H1 (cell line): ENCODE results near the gene TCF7L2. TPM values are rescaled to one million over a fixed set of nuclear protein-coding genes. Genes with fewer than 3 reads are reported as not detected.

Source experiments
- CTCF ChIA-PET: fragments of 300-600 bp; sonication (Branson Sonifier 250); formaldehyde crosslinking; loops from one replicate; lab custom pipeline; 2021; ENCODE audit not compliant: partially characterized antibody; lab: Charles Lee
- POLR2A ChIA-PET: fragments of 300-600 bp; sonication (Branson Sonifier 250); formaldehyde crosslinking; loops from one replicate; lab custom pipeline; 2021; ENCODE audit warnings: inconsistent platforms; ENCODE audit not compliant: partially characterized antibody; lab: Charles Lee
- DNase-seq, 2 experiments: peaks; one replicate each; pipeline versions ENCODE4 v3.0.0 to v3.0.0-alpha.2; 2010 to 2022; ENCODE audit warnings: low spot score in 2 of 2, low read depth in 1 of 2, mixed read lengths in 1 of 2
- FAIRE-seq: peaks from 2 replicates; lab custom pipeline; 2011; peaks lifted over from hg19 to GRCh38; lab: Jason Lieb, UNC
- H2AFZ ChIP-seq: 2 replicates; pipeline ENCODE4 v1.8.1; 2012; ENCODE audit warnings: low read length, inconsistent platforms
- H2AK5ac ChIP-seq: 2 replicates; pipeline ENCODE4 v1.6.1; 2013; ENCODE audit warnings: low read depth, low read length
- H2BK120ac ChIP-seq: replicated peaks from 2 replicates; pipeline ENCODE3; 2013; ENCODE audit warnings: low read depth, low read length, inconsistent platforms
- H2BK12ac ChIP-seq: 2 replicates; pipeline ENCODE4 v1.6.1; 2013; ENCODE audit warnings: low read depth, low read length
- H2BK15ac ChIP-seq: 2 replicates; pipeline ENCODE4 v1.6.1; 2013; ENCODE audit warnings: low read length
- H2BK20ac ChIP-seq: 2 replicates; pipeline ENCODE4 v1.6.1; 2013; ENCODE audit warnings: low read length
- H2BK5ac ChIP-seq: 2 replicates; pipeline ENCODE4 v1.6.1; 2013; ENCODE audit warnings: low read depth, low read length
- H3K14ac ChIP-seq: 2 replicates; pipeline ENCODE4 v1.6.1; 2013; ENCODE audit warnings: inconsistent platforms; ENCODE audit not compliant: insufficient read length
- H3K18ac ChIP-seq: 2 replicates; pipeline ENCODE4 v1.6.1; 2013; ENCODE audit warnings: low read length; ENCODE audit errors: extremely low read depth
- H3K23ac ChIP-seq: 2 replicates; pipeline ENCODE4 v1.6.1; 2013; ENCODE audit warnings: inconsistent platforms; ENCODE audit not compliant: insufficient read length
- H3K23me2 ChIP-seq: 2 replicates; pipeline ENCODE4 v1.6.1; 2013; ENCODE audit warnings: low read depth, low read length
- H3K27ac ChIP-seq: 2 replicates; pipeline ENCODE4 v1.6.1; 2011; ENCODE audit warnings: low read depth, low read length, inconsistent platforms
- H3K27me3 ChIP-seq, 4 experiments: replicated peaks in 1 of 4; 1 replicate in 1 of 4; 2 replicates in 3 of 4; pipeline versions ENCODE4 v1.6.1 to v1.8.1; 2011 to 2013; ENCODE audit warnings: low read length in 3 of 4, mild to moderate bottlenecking in 3 of 4, inconsistent platforms in 2 of 4, mixed read lengths in 2 of 4, moderate library complexity in 1 of 4; ENCODE audit not compliant: control insufficient read depth in 3 of 4, insufficient read depth in 3 of 4; ENCODE audit errors: extremely low read depth in 1 of 4
- H3K36me3 ChIP-seq, 4 experiments: 2 replicates each; pipeline versions ENCODE4 v1.6.1 to v1.8.1; 2011 to 2013; ENCODE audit warnings: mild to moderate bottlenecking in 4 of 4, low read length in 3 of 4, moderate library complexity in 2 of 4, control low read depth in 1 of 4, inconsistent platforms in 1 of 4; ENCODE audit not compliant: insufficient read depth in 4 of 4, control insufficient read depth in 2 of 4
- H3K4ac ChIP-seq: replicated peaks from 2 replicates; pipeline ENCODE3; 2013; ENCODE audit warnings: low read length, low read depth, mixed read lengths, inconsistent platforms; ENCODE audit not compliant: insufficient read length
- H3K4me1 ChIP-seq, 4 experiments: replicated peaks in 1 of 4; 1 replicate in 1 of 4; 2 replicates in 3 of 4; pipeline versions ENCODE4 v1.6.1 to v1.8.1; 2011 to 2013; ENCODE audit warnings: low read length in 3 of 4, inconsistent platforms in 2 of 4, mixed read lengths in 1 of 4; ENCODE audit not compliant: insufficient read depth in 4 of 4, control insufficient read depth in 3 of 4
- H3K4me2 ChIP-seq, 2 experiments: 2 replicates each; pipeline versions ENCODE4 v1.6.1 to v1.8.1; 2011 to 2013; ENCODE audit warnings: low read depth in 2 of 2, low read length in 2 of 2, control low read depth in 1 of 2, inconsistent platforms in 1 of 2, mild to moderate bottlenecking in 1 of 2; ENCODE audit not compliant: insufficient read depth in 1 of 2
- H3K4me3 ChIP-seq, 4 experiments: fragments of 200-600, 300-600 bp in 1 of 4; sonication (generic), shearing (Covaris generic), sonication (Bioruptor Twin) in 1 of 4; 2 replicates each; pipeline versions ENCODE4 v1.5.1 to v1.8.1; 2011 to 2016; ENCODE audit warnings: low read length in 4 of 4, low read depth in 3 of 4, control low read depth in 2 of 4, inconsistent platforms in 2 of 4, mild to moderate bottlenecking in 2 of 4, mixed read lengths in 1 of 4, moderate library complexity in 1 of 4; ENCODE audit not compliant: insufficient read depth in 2 of 4; ENCODE audit errors: extremely low read depth in 1 of 4
- H3K56ac ChIP-seq: replicated peaks from 2 replicates; pipeline ENCODE3; 2013; ENCODE audit warnings: low read depth, mild to moderate bottlenecking, mixed read lengths, low read length, inconsistent platforms; ENCODE audit not compliant: insufficient read length
- H3K79me1 ChIP-seq: 2 replicates; pipeline ENCODE4 v1.6.1; 2013; ENCODE audit warnings: low read depth, low read length, control low read depth
- H3K79me2 ChIP-seq, 2 experiments: 2 replicates each; pipeline versions ENCODE4 v1.6.1 to v1.8.1; 2012 to 2013; ENCODE audit warnings: low read length in 2 of 2, mild to moderate bottlenecking in 2 of 2, inconsistent platforms in 1 of 2; ENCODE audit not compliant: insufficient read depth in 2 of 2, control insufficient read depth in 1 of 2
- H3K9ac ChIP-seq, 4 experiments: replicated peaks in 1 of 4; 1 replicate in 1 of 4; 2 replicates in 3 of 4; pipeline versions ENCODE4 v1.6.1 to v1.8.1; 2011 to 2013; ENCODE audit warnings: low read depth in 3 of 4, low read length in 3 of 4, control low read depth in 2 of 4, mild to moderate bottlenecking in 2 of 4, moderate library complexity in 2 of 4, inconsistent platforms in 1 of 4; ENCODE audit errors: extremely low read depth in 1 of 4
- H3K9me3 ChIP-seq, 2 experiments: 2 replicates each; pipeline versions ENCODE4 v1.6.1 to v1.8.1; 2012 to 2013; ENCODE audit warnings: mild to moderate bottlenecking in 2 of 2, moderate library complexity in 2 of 2, control low read depth in 1 of 2, inconsistent platforms in 1 of 2, low read depth in 1 of 2, low read length in 1 of 2, mixed read lengths in 1 of 2; ENCODE audit not compliant: insufficient read depth in 2 of 2
- H4K20me1 ChIP-seq, 2 experiments: replicated peaks in 1 of 2; 2 replicates each; pipeline versions ENCODE3 to v1.8.1; 2011 to 2013; ENCODE audit warnings: inconsistent platforms in 2 of 2, low read length in 2 of 2, mild to moderate bottlenecking in 1 of 2; ENCODE audit not compliant: insufficient read depth in 2 of 2, control insufficient read depth in 1 of 2
- H4K5ac ChIP-seq: 2 replicates; pipeline ENCODE4 v1.6.1; 2013; ENCODE audit warnings: low read length, low read depth, mixed read lengths, inconsistent platforms; ENCODE audit not compliant: insufficient read length
- H4K8ac ChIP-seq: 2 replicates; pipeline ENCODE4 v1.8.0; 2013; ENCODE audit warnings: mild to moderate bottlenecking, moderate library complexity, low read length, inconsistent platforms; ENCODE audit not compliant: insufficient read depth; ENCODE audit errors: extremely low read depth
- H4K91ac ChIP-seq: replicated peaks from 2 replicates; pipeline ENCODE3; 2013; ENCODE audit warnings: low read length, mixed read lengths, inconsistent platforms; ENCODE audit not compliant: insufficient read length
- CEBPB ChIP-seq: IDR thresholded peaks from 2 replicates; pipeline ENCODE4 v1.6.1; 2012; ENCODE audit warnings: low read depth, low read length
- HDAC6 ChIP-seq: IDR thresholded peaks from one replicate; pipeline ENCODE4 v1.7.1; 2012; ENCODE audit warnings: low read depth, mild to moderate bottlenecking, inconsistent platforms, low read length, moderate library complexity
- JUND ChIP-seq: IDR thresholded peaks from 2 replicates; pipeline ENCODE4 v1.6.1; 2011; ENCODE audit warnings: mild to moderate bottlenecking, improper control_type of control experiment, low read length
- KDM5A ChIP-seq: fragments of 200-600 bp; IDR thresholded peaks from 2 replicates; pipeline ENCODE4 v1.7.1; 2012; ENCODE audit warnings: mild to moderate bottlenecking, low read length, inconsistent platforms, mixed read lengths
- NRF1 ChIP-seq: IDR thresholded peaks from 2 replicates; pipeline ENCODE4 v1.6.1; 2011; ENCODE audit warnings: mild to moderate bottlenecking, low read depth, low read length, improper control_type of control experiment
- POLR2AphosphoS5 ChIP-seq: IDR thresholded peaks from 2 replicates; pipeline ENCODE4 v1.6.1; 2011; ENCODE audit warnings: low read depth, low read length
- WGBS, 2 experiments: shearing (Covaris generic) in 1 of 2; methylation state at CpG; one replicate each; pipeline versions ENCODE4 v1.1.6 to v1.1.7; 2013 to 2015; ENCODE audit warnings: low lambda C conversion rate in 2 of 2, mixed read lengths in 2 of 2, inconsistent platforms in 1 of 2, low coverage in 1 of 2, missing lambda C conversion rate in 1 of 2; ENCODE audit not compliant: insufficient replicate concordance in 2 of 2, insufficient coverage in 1 of 2, insufficient read length in 1 of 2; ENCODE audit errors: extremely low coverage in 1 of 2, missing lambda C conversion rate in 1 of 2; 5-methylcytosine and 5-hydroxymethylcytosine counted together
- polyA plus RNA-seq, 7 experiments: library from polyadenylated mRNA; depleted of rRNA in 3 of 7; stranded (reverse) in 5 of 7; unstranded in 2 of 7; fragments of >200 nt in 5 of 7; fragments of 200-250 nt in 2 of 7; gene quantifications; 1 replicate in 5 of 7; 2 replicates in 1 of 7; 4 replicates in 1 of 7; pipeline versions ENCODE4 v1.2.1 to v1.2.3, GENCODE V29; 2011 to 2013; ENCODE audit warnings: missing spikeins in 2 of 7, mixed read lengths in 2 of 7
- total RNA-seq: library from RNA; stranded (reverse); fragmentation: NEBNext Ultra II Directional; extraction: Animal tissue kit (Norgen Biotek cat#: 25700); gene quantifications from 2 replicates; pipeline ENCODE4 v1.2.1, GENCODE V29; 2021

The TCF7L2 gene
- total and polyA plus RNA-seq, 2 of the 8 experiments (the other 6 are each of a cell fraction or from before 2014, with no cell fraction given), result 33.9 to 67.3 TPM

- WGBS, 2 experiments, result 96% methylated on average over 11 of the region's 11 CpGs; no CpG with 5 or more reads in 1 of the 2 experiments
- H4K8ac ChIP-seq, result no peak overlapping the region
- no peak overlapping the region for H3K4me3 ChIP-seq
- CTCF ChIA-PET, result interaction anchor here (0.6 to 1.6 kb wide), 6 partner anchors 21 to 214 kb away, joined by 3 to 4 read pairs (median 3); no protein-coding TSS in a partner anchor
- no peak overlapping the region for H3K9ac ChIP-seq
- H3K9me3 ChIP-seq, result no peaks in the 10 kb centered on the region
- H2BK5ac ChIP-seq, result no peak overlapping the region
- no peak overlapping the region for H3K14ac ChIP-seq
- FAIRE-seq (no peak), DNase-seq (no peak)
- no peak for TF ChIP-seq NRF1
- TF ChIP-seq POLR2AphosphoS5, result no peak
- TF ChIP-seq JUND, result no peak
- TF ChIP-seq HDAC6, result no peak
- TF ChIP-seq CEBPB, result no peak
- TF ChIP-seq KDM5A, result no peak
- no peak overlapping the region for H2BK12ac ChIP-seq
- no peak overlapping the region for H2AFZ ChIP-seq
- H3K23me2 ChIP-seq, result no peaks in the 10 kb centered on the region
- H4K20me1 ChIP-seq, result no peaks in the 10 kb centered on the region
- H3K4ac ChIP-seq, result no peak overlapping the region
- H3K23ac ChIP-seq, result no peak overlapping the region
- no peak overlapping the region for H2BK15ac ChIP-seq
- H2BK120ac ChIP-seq, result no peak overlapping the region
- no peak overlapping the region for H2BK20ac ChIP-seq
- H3K18ac ChIP-seq, result no peak overlapping the region
- no peaks in the 10 kb centered on the region for H3K27me3 ChIP-seq
- H3K36me3 ChIP-seq, result peaks cover 0 to 12% (median 0%) of the 10 kb centered on the region in 4 experiments; a peak in 2 of 8 replicates
- H3K4me2 ChIP-seq, result no peak overlapping the region
- H3K79me1 ChIP-seq, result no peaks in the 10 kb centered on the region
- H4K5ac ChIP-seq, result no peak overlapping the region
- H3K79me2 ChIP-seq, result no peaks in the 10 kb centered on the region
- no peak overlapping the region for H2AK5ac ChIP-seq
- no peak overlapping the region for H3K56ac ChIP-seq
- no peak overlapping the region for H3K27ac ChIP-seq
- no peak overlapping the region for H4K91ac ChIP-seq
- POLR2A ChIA-PET, result interaction anchor here (0.9 kb wide), 1 partner anchor 340 kb away, joined by 3 read pairs; no protein-coding TSS in a partner anchor
- peaks cover 3 to 19% (median 11%) of the 10 kb centered on the region in 4 experiments; a peak in 4 of 7 replicates for H3K4me1 ChIP-seq
Measured at GRCh38 chr10:113171662-113172061, 221.6 kb downstream of the TCF7L2 start.
